IMR-90 (cell line): ENCODE results near the gene NPEPPS. TPM values are rescaled to one million over a fixed set of nuclear protein-coding genes. Genes with fewer than 3 reads are reported as not detected.

ENCODE experiments used
- ATAC-seq: fragments of 200-7000 bp; cut with Tn5 transposase; 2 replicates; pipeline ENCODE4 v1.9.1; 2020; ENCODE audit warnings: low read depth, mild to moderate bottlenecking, moderate library complexity
- BruUV-seq: library from RNA; stranded (reverse); fragments of 400-500 nt; replicated peaks from 2 replicates; lab custom pipeline; 2021; lab: Mats Ljungman, UMichigan
- CTCF ChIA-PET: fragments of 300-600 bp; formaldehyde crosslinking; extraction: SDS; loops from one replicate; lab custom pipeline; 2021; ENCODE audit warnings: antibody characterized with exemption; lab: Yijun Ruan, JAX
- POLR2A ChIA-PET: fragments of 300-600 bp; sonication (Branson Sonifier 250); formaldehyde crosslinking; loops from one replicate; lab custom pipeline; 2022; ENCODE audit warnings: antibody characterized with exemption; ENCODE audit not compliant: unreplicated experiment; lab: Charles Lee
- DNase-seq: peaks from one replicate; pipeline ENCODE4 v3.0.0; 2013
- H2AFZ ChIP-seq: replicated peaks from 2 replicates; pipeline ENCODE3; 2013; ENCODE audit warnings: low read length, mild to moderate bottlenecking; ENCODE audit not compliant: poor library complexity
- H2AK5ac ChIP-seq: 2 replicates; pipeline ENCODE4 v1.6.1; 2013; ENCODE audit warnings: low read depth, low read length, inconsistent platforms
- H2AK9ac ChIP-seq: replicated peaks from 2 replicates; pipeline ENCODE3; 2013; ENCODE audit warnings: mild to moderate bottlenecking, low read depth, low read length, moderate library complexity; ENCODE audit not compliant: poor library complexity
- H2BK120ac ChIP-seq: 2 replicates; pipeline ENCODE4 v1.6.1; 2013; ENCODE audit warnings: low read depth, low read length, inconsistent platforms
- H2BK15ac ChIP-seq: 3 replicates; pipeline ENCODE4 v1.6.1; 2013; ENCODE audit warnings: low read depth, low read length, inconsistent platforms
- H2BK20ac ChIP-seq: 2 replicates; pipeline ENCODE4 v1.6.1; 2013; ENCODE audit warnings: low read depth, mild to moderate bottlenecking, inconsistent platforms, low read length, moderate library complexity
- H2BK5ac ChIP-seq: 2 replicates; pipeline ENCODE4 v1.6.1; 2013; ENCODE audit warnings: mild to moderate bottlenecking, low read depth, low read length, inconsistent platforms; ENCODE audit not compliant: poor library complexity, severe bottlenecking
- H3K14ac ChIP-seq: replicated peaks from 2 replicates; pipeline ENCODE4 v1.6.1; 2013; ENCODE audit warnings: low read depth, low read length, inconsistent platforms
- H3K18ac ChIP-seq: 2 replicates; pipeline ENCODE4 v1.6.1; 2013; ENCODE audit warnings: low read depth, low read length, control low read depth
- H3K23ac ChIP-seq: 2 replicates; pipeline ENCODE4 v1.6.1; 2013; ENCODE audit warnings: low read depth, low read length, inconsistent platforms
- H3K27ac ChIP-seq: 2 replicates; pipeline ENCODE4 v1.5.1; 2013; ENCODE audit warnings: mild to moderate bottlenecking, control low read depth, low read length; ENCODE audit not compliant: insufficient read depth
- H3K27me3 ChIP-seq: 2 replicates; pipeline ENCODE4 v1.6.1; 2013; ENCODE audit warnings: low read length; ENCODE audit not compliant: control insufficient read depth, insufficient read depth
- H3K36me3 ChIP-seq: 2 replicates; pipeline ENCODE4 v1.6.1; 2013; ENCODE audit warnings: low read length, mixed read lengths; ENCODE audit not compliant: control insufficient read depth, insufficient read depth
- H3K4ac ChIP-seq: 2 replicates; pipeline ENCODE4 v1.6.1; 2013; ENCODE audit warnings: low read depth, low read length, inconsistent platforms
- H3K4me1 ChIP-seq: 2 replicates; pipeline ENCODE4 v1.6.1; 2013; ENCODE audit warnings: low read length, mixed read lengths; ENCODE audit not compliant: control insufficient read depth, insufficient read depth
- H3K4me2 ChIP-seq: 2 replicates; pipeline ENCODE4 v1.6.1; 2013; ENCODE audit warnings: low read depth, mild to moderate bottlenecking, control low read depth, low read length, moderate library complexity
- H3K4me3 ChIP-seq: 2 replicates; pipeline ENCODE4 v1.5.1; 2013; ENCODE audit warnings: low read depth, mild to moderate bottlenecking, control low read depth, low read length, moderate library complexity; ENCODE audit not compliant: insufficient read depth
- H3K56ac ChIP-seq: 2 replicates; pipeline ENCODE4 v1.6.1; 2013; ENCODE audit warnings: low read length, inconsistent platforms; ENCODE audit not compliant: insufficient read depth; ENCODE audit errors: extremely low read depth
- H3K79me1 ChIP-seq, 2 experiments: 2 replicates each; pipeline ENCODE4 v1.6.1; 2013; ENCODE audit warnings: low read length in 2 of 2, inconsistent platforms in 1 of 2, low read depth in 1 of 2
- H3K9ac ChIP-seq: 2 replicates; pipeline ENCODE4 v1.6.1; 2013; ENCODE audit warnings: low read depth, low read length, control low read depth
- H3K9me1 ChIP-seq: 2 replicates; pipeline ENCODE4 v1.6.1; 2013; ENCODE audit warnings: low read length, inconsistent platforms; ENCODE audit not compliant: insufficient read depth
- H3K9me3 ChIP-seq: 2 replicates; pipeline ENCODE4 v1.6.1; 2013; ENCODE audit warnings: low read length; ENCODE audit not compliant: control insufficient read depth, insufficient read depth
- H4K20me1 ChIP-seq: 2 replicates; pipeline ENCODE4 v1.6.1; 2013; ENCODE audit warnings: low read length, inconsistent platforms; ENCODE audit not compliant: insufficient read depth
- H4K5ac ChIP-seq: 2 replicates; pipeline ENCODE4 v1.6.1; 2013; ENCODE audit warnings: mild to moderate bottlenecking, low read depth, low read length, control low read depth
- H4K8ac ChIP-seq, 2 experiments: 2 replicates each; pipeline ENCODE4 v1.6.1; 2013; ENCODE audit warnings: low read depth in 2 of 2, low read length in 2 of 2, control low read depth in 1 of 2, inconsistent platforms in 1 of 2
- H4K91ac ChIP-seq: 2 replicates; pipeline ENCODE4 v1.6.1; 2013; ENCODE audit warnings: low read depth, low read length, inconsistent platforms; ENCODE audit not compliant: insufficient read depth
- BHLHE40 ChIP-seq: fragments of 150-350 bp; IDR thresholded peaks from 2 replicates; pipeline ENCODE4 v1.6.1; 2016; ENCODE audit warnings: mild to moderate bottlenecking, low read depth, low read length
- RCOR1 ChIP-seq: IDR thresholded peaks from 2 replicates; pipeline ENCODE4 v1.6.1; 2012; ENCODE audit warnings: mild to moderate bottlenecking, low read length, improper control_type of control experiment; ENCODE audit not compliant: insufficient replicate concordance
- RFX5 ChIP-seq: IDR thresholded peaks from 2 replicates; pipeline ENCODE4 v1.8.0; 2012; ENCODE audit warnings: low read depth, mild to moderate bottlenecking, low read length, moderate library complexity
- WGBS, 2 experiments: methylation state at CpG; one replicate each; pipeline versions ENCODE4 v1.1.5 to v1.1.7; 2013; ENCODE audit warnings: missing lambda C conversion rate in 2 of 2; ENCODE audit not compliant: insufficient read length in 1 of 2; ENCODE audit errors: extremely low coverage in 2 of 2; 5-methylcytosine and 5-hydroxymethylcytosine counted together
- dilution Hi-C: fragments of 300-500 bp; cut with HindIII; formaldehyde crosslinking; loops from one replicate; pipeline ENCODE4 v1.14.3; 2018; ENCODE audit warnings: low sequenced_read_pairs; ENCODE audit not compliant: unreplicated experiment
- in situ Hi-C: fragments of 300-500 bp; cut with MboI; formaldehyde crosslinking; loops from 3 replicates; pipeline ENCODE4 v1.14.3; 2019; ENCODE audit warnings: low sequenced_read_pairs, inconsistent platforms, mixed read lengths
- intact Hi-C: fragments of 100-400 bp; cut with micrococcal nuclease; formaldehyde crosslinking; loops from 2 replicates; pipeline ENCODE4 v1.10.0; 2022
- polyA plus RNA-seq, 3 experiments: library from polyadenylated mRNA; depleted of rRNA; stranded (reverse); fragments of >200 nt; gene quantifications; 2 replicates each; pipeline ENCODE4 v1.2.3, GENCODE V29; 2012; ENCODE audit warnings: low replicate concordance in 1 of 3
- total RNA-seq: library from RNA; depleted of rRNA; stranded (reverse); fragments of >200 nt; gene quantifications from 2 replicates; pipeline ENCODE4 v1.2.3, GENCODE V29; 2012
- TF ChIP-seq, protein P1 (sequence below): fragments of 150-350 bp; IDR thresholded peaks from 2 replicates; pipeline ENCODE4 v1.6.1; 2016; ENCODE audit warnings: low read depth, mild to moderate bottlenecking, low read length, moderate library complexity, borderline replicate concordance

Gene NPEPPS
- total and polyA plus RNA-seq, 2 of the 4 experiments (the other 2 are of a cell fraction), result 54.1 to 64.6 TPM

DNA sequence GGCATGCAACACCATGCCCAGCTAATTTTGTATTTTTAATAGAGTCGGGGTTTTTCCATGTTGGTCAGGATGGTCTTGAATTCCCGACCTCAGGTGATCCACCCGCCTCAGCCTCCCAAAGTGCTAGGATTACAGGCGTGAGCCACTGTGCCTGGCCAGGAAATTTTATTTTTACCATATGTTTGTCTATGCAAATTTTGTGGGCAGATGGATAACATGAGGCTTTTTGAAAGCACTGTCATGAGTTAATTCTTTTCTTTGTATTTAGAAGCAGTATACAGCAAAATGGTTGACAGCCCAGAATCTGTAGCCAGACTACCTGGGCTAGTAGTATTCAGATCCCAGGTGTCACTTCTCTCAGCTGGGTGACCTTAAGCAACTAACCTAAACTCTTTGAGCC, 110.3 kb downstream of the NPEPPS start:
- Histone ChIP-seq H2AK9ac (no peak overlapping the region), H3K27ac (no peak overlapping the region), H2AK5ac (no peak overlapping the region), H3K9me1 (0 out of 2 replicates have a peak, but pooled peaks cover 2% of the 10 kb centered on the region), H2AFZ (no peak overlapping the region), H3K14ac (no peak overlapping the region), H3K36me3 (no peaks in the 10 kb centered on the region), H3K18ac (no peak overlapping the region), H3K27me3 (no peaks in the 10 kb centered on the region), H3K4ac (no peak overlapping the region), H3K23ac (no peak overlapping the region), H3K79me1 (peaks cover 0 to 5% of the 10 kb centered on the region in 2 experiments; a peak in 1 of 4 replicates), H3K4me2 (no peak overlapping the region), H2BK5ac (no peak overlapping the region), H4K91ac (no peak overlapping the region), H2BK20ac (no peak overlapping the region), H4K20me1 (no peaks in the 10 kb centered on the region), H4K8ac (no peak overlapping the region), H3K4me3 (no peak overlapping the region), H2BK15ac (no peak overlapping the region), H3K9ac (no peak overlapping the region), H2BK120ac (no peak overlapping the region), H4K5ac (no peak overlapping the region), H3K4me1 (no peaks in the 10 kb centered on the region), H3K9me3 (no peaks in the 10 kb centered on the region), H3K56ac (no peak overlapping the region)
- intact Hi-C loops (no loop called here), in situ Hi-C loops (no loop called here), dilution Hi-C loops (no loop called here)
- ChIA-PET CTCF (no interaction called here), POLR2A (no interaction called here)
- TF ChIP-seq, protein P1, sequence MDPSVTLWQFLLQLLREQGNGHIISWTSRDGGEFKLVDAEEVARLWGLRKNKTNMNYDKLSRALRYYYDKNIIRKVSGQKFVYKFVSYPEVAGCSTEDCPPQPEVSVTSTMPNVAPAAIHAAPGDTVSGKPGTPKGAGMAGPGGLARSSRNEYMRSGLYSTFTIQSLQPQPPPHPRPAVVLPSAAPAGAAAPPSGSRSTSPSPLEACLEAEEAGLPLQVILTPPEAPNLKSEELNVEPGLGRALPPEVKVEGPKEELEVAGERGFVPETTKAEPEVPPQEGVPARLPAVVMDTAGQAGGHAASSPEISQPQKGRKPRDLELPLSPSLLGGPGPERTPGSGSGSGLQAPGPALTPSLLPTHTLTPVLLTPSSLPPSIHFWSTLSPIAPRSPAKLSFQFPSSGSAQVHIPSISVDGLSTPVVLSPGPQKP, result no peak
- no peak for TF ChIP-seq BHLHE40
- TF ChIP-seq RCOR1, result no peak
- no peak for TF ChIP-seq RFX5
- WGBS, 2 experiments, result no CpG with 5 or more reads among the region's 4 CpGs
- no peak for ATAC-seq
- BruUV-seq, result no TSS peak
- no peak for DNase-seq
